Hematopoietic multipotent progenitor cell (in vitro differentiated cells): Measurements from ENCODE around the gene BRI3BP. TPM values are rescaled to one million over a fixed set of nuclear protein-coding genes. Genes with fewer than 3 reads are reported as not detected.
"Not testable (repeated sequence)": the region's sequence is repeated elsewhere in the genome, so short reads cannot be mapped to it uniquely, and the experiment has no call there.

Experiments
- DNase-seq, 3 donors: peaks; one replicate each; pipeline ENCODE4 v3.0.0-alpha.2; 2011 to 2015; ENCODE audit warnings: low read depth in 2 of 3, low spot score in 2 of 3
- small RNA-seq: library from RNA; depleted of rRNA; stranded (forward); fragments of <200 nt; gene quantifications from one replicate; pipeline ENCODE3, GENCODE V24; 2012
- total RNA-seq: library from RNA; depleted of rRNA; stranded (reverse); fragments of >200 nt; gene quantifications from one replicate; pipeline ENCODE4 v1.2.3, GENCODE V29; 2012

BRI3BP gene
- total RNA-seq, 1 donor, result 6.7 TPM

DNA sequence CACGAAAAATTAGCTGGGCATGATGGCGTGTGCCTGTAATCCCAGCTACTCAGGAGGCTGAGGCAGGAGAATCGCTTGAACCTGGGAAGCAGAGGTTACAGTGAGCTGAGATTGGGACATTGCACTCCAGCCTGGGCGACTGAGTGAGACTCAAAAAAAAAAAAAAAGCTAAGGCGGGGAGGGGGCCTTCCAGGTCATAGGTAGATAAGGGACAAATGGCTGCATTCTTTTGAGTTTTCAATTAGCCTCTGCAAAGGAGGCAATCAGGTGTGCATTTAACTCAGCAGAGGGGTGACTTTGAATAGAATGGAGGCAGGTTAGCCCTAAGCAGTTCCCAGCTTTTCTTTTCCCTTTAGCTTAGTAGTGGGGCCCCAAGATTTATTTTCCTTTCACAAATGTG, 71.0 kb downstream of the BRI3BP start:
- DNase-seq, result no peak

DNA sequence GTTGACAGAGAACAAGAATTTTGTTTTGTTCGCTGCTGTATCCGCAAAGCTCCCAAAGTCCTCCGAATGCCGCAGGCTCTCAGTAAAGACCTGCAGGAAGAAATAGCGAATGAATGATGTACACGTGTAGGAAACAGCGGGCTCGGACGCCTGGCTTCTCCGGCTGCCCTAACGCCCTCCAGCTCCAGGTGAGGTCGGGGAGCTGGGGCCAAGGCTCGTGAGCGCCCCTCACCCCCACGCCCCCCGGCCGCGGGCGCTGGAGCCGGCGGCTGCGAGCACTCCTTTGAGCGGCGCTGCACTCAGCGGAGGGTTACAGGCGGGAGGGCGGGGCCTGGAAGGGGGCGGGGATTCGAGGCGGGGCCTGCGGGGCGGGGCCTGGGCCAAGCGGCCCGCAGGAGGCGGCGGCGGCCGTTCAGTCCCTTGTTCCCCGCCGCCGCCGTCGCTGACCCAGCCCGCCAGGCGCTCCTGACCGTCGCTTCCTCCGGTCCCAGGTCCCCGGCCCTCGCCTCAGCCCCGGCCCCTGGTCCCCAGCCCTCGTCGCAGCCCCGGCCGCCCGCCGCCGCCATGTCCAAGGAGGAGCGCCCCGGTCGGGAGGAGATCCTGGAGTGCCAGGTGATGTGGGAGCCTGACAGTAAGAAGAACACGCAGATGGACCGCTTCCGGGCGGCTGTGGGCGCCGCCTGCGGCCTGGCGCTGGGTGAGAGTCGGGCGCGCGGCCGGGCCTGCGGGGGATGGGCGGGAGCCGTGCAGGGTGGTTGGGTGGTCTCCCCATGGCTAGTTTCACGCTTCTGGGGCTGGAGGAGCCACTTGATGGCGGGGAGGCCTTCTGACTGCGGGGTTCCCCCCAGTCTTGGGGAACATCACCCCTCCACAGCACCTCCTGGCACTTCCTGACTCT, 71.8 kb downstream of the BRI3BP start, which contains the start of gene AACS:
Gene AACS (plus strand): TSS at position 415 of the 898 bp plus-strand sequence. CDS start 150 bp downstream, at position 565.
- DNase-seq, result peak; percentile 56 to 73 (median 67)

DNA sequence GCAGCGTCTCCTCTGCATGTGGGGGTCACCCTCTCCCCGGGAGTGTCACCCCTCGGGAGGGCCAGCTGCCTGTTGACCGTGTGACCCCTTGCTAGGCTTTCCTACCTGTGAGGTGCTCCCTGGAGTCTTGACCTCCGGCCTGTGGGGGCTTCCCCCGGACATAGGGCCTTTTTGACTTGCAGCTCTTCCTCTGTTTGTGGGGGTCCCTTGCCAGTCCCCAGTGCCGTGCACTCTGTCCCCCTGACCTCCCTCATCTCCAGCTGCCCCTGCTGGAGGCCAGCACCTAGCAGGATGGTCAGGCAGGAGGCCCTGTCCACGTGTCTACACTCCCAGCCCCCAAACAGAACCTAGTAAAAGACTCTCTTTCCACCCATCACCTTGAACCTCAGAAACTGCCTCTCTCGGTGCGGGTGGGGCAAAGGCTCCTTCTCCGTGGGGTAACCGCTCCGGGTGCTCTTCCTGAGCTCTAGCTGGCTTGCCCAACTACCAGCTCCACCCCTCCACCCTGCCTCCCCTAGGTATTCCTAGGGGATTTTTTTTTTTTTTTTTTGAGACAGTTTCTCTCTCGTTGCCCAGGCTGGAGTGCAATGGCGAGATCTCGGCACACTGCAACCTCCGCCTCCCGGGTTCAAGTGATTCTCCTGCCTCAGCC, 72.6 kb downstream of the BRI3BP start:
- DNase-seq, result no peak

DNA sequence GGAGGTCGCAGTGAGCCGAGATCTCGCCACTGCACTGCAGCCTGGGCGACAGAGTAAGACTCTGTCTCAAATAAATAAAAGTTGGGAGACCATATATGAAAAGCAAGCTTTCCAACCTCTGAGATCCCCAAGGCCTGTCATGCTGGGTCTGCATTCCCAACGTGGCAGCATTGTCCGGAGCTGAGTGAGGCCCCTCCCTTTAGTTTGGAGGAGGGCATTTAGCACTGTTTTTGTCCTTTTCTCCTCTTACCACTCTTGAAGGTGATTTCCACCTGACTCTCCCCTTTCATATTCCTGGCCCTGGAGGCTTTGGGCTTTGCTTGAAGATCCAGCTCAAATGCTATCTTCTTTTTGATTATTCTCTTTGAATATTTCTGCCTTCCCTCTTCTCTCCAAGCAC, 74.9 kb downstream of the BRI3BP start:
- DNase-seq, result no peak

DNA sequence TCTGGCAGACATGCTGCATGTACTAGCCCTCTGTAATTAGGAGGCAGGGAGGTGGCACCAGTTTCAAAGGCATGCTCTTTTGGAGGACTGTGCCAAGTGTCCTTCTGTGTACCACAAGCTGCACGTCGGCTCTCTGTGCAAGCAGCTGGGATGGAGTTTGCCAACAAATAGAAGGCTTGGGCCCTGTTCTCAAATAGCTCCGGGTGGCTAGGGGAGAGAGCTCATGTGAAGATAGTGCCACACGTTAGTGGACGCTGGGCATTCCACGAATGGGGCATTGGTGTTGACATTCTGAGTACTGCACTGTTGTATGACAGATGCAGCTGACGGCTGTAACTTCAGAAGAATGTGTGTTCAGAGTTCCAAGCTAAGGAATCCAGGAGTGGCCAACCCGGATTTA, 76.2 kb downstream of the BRI3BP start:
- no peak for DNase-seq

DNA sequence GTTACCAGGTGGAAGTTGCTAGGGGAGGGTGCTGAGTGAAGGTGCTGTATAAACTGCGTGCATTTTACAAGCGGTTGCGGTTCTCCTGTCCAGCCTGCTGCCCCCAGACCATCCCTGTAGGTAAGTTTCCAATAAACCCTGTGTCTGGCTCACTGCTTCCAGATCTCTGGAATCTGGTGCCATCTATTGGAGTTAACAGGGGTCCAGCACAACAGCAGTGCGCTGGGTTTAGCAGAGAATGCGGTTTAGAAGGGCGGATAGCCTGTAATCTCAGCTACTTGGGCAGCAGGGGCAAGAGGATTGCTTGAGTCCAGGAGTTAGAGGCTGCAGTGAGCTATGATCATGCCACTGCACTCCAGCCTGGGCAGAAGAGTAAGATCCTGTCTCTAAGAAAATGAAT, 76.7 kb downstream of the BRI3BP start:
- no peak for DNase-seq

DNA sequence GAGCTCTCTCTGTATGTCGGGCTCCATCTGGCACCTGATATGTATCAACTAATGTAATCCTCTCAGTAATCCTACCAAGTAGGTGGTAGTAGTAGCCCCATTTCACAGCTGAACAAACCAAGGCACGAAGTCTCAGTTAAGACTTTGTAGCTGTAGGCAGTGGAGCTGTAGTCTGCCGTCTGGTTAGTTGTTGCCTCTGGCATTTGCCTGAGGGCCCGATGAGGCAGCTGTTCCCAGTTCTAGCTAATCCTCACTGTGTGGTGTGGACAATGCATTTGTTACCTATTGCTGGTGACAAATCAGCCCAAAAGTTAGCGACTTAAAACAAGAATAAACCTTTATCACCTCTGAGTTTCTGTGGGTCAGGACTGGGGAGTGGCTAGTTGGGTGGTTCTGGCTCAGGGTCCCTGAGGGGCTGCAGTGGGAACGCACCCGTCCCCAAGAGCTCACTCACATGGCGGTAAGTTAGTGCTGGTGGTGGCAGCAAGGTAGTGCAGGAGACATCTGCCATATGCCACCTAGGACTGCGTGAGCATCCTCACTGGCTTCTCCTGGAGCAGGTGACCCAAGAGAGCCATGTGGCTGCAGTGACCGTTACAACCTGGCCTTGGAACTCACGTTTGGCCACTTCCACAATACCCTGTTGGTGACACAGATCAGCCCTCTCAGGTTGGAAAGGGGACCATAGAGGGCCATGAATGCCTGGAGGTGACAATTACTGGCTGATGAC, 77.4 kb downstream of the BRI3BP start:
- DNase-seq, result no peak

DNA sequence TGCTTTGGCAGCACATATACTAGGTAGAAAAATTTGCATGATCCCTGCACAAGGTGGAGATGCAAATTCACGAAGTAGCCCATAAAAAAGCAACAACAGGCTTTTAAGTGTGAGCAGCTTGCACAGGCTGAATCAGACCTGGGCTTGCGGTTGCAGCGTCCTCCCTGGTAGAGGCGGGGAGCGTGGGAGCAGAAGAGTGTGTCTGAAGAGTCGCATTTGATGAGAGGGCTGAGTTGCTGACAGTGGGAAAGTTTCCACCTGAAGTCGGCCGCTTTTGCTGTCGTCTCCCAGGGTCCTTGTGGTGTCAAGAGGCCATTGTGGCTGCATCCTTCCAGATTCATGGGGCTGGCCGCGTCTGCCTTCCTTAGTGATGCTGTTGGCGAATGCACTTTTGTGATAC, 78.0 kb downstream of the BRI3BP start:
- no peak for DNase-seq

DNA sequence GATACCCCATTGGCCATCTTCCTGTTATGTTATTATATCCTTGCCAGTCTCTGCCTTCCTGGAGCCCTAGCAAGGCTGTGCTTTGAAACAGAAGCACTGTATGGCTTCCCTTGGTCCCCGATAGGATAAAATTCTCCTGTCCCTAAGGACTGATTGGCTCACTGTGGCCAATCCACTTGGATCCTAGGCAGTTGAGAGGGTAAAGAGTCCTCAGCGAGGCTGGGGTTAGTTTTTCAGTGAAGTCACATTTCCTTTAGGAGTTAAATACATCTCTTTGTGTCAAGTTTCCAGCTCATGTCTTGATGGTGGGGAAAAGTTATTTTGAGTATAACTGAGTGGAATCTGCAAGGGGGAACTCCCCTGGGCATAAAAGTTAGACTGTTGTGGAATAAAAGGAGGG, 79.1 kb downstream of the BRI3BP start:
- DNase-seq, result no peak

DNA sequence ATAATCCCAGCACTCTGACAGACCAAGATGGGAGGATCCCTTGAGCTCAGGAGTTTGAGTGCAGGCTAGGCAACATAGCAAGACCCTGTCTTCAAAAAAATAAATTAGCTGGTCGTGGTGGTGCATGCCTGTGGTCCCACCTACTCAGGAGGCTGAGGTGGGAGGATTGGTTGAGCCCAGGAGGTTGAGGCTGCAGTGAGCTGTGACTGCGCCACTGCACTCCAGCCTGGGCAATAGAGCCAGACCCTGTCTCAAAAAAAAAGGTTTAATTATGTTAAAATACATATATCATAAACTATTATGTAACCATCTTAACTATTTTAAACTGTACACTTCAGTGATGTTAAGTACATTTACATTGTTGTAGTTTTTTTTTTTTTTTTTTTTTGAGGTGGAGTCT, 80.8 kb downstream of the BRI3BP start:
- not testable (repeated sequence) for DNase-seq

DNA sequence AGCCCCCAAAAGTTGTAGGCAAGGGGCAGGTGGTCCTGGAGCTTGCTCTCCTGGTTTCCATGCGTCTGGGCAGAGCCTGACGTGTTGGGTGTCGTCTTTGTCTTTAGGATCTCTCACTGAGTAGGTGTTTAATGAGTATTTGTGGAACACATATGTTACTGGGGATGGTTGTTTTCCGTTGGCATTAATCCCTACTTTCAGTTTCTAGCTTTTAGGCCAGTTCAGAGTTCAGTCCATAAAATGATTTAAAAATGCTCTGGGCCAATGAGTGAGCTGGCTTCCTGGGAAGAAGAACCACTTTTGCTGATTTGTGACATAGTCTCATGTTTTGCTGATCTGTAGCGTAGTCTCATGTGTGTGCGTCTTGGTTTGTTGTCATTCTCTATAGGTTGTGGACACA, 82.7 kb downstream of the BRI3BP start:
- DNase-seq, result no peak

DNA sequence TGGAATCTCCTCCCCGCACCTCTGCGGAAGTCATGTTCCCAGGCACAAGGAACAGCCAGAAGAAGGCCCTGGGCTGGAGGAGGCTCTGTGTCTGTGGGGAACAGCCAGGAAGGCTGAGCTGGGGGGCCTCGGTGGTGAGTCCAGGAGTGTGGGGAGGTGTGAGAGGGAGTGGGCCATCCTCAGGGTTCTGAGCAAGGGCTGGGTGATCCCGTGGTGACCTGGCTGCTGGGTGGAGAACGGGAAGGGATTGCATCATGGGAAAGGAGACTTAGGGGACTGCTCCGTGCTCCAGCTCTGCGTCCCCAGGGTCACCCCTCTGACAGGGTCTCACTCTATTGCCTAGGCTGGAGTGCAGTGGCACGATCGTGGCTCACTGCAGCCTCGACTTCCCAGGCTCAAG, 85.6 kb downstream of the BRI3BP start:
- no peak for DNase-seq

DNA sequence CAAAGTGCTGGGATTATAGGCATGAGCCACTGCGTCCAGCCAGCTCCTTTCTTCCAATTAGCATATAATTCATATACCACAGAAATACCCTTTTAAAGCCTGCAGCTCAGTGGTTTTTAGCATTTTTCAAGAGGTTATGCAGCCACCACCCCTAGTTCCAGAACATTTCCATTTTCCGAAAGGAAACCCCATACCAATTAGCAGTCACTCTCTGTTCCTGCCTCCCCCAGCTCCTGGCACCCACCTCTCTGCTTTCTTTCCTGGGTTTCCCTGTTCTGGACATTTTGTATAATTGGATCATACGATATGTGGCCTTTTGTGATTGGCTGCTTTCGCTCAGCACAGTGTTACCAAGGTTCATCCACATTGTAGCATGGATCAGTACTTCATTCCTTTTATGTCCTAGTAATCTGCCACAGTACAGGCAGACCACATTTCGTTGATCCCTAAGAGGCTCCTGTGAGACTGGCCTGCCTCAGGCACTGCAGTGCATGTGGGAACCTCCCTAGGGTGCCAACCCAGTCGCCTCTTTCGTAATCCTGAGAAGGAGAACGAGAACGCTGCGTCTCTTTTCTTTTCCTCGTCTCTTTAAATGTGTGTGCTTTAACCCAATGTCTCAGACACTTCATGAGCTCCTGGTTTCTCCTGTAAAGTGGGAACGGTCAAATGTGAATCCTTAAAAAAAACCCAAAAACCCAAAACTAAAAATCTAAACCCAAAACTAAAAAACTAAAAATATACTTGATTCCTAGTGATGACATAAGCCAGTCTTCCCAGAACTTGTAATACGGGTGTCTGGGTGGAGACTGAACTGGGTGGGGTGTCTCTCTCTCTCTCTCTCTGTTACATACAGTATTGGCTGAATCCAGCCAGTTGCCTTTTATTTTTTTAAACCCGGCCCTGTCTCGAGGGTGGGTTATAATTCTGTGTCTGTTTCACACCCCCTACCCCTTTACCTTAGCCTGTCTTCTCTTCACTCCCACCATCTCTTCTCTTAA, 86.5 kb downstream of the BRI3BP start:
- no peak for DNase-seq

Small RNA genes within 50 kb of the gene (small RNA-seq; reads per million reads assigned to genes)
- not detected for gene AC122688.1

Other genes with a start within 250 kb of the BRI3BP start
- gene SCARB1, start 129.8 kb upstream of the BRI3BP start, total RNA-seq, result 28.0 TPM
- gene UBC, start 79.0 kb upstream of the BRI3BP start, total RNA-seq, result 932 TPM
- 28.0 TPM for gene DHX37, start 4.5 kb upstream of the BRI3BP start, total RNA-seq
- 16.7 TPM for gene AACS, start 71.8 kb downstream of the BRI3BP start, total RNA-seq
- gene TMEM132B, start 192.7 kb downstream of the BRI3BP start, total RNA-seq, result under 0.01 TPM